PFSK-1 (cell line): ENCODE measurements around the gene EFNA2.

ENCODE experiments used
- FOXP2 ChIP-seq: optimal IDR thresholded peaks from 2 replicates; pipeline ENCODE3; 2011; ENCODE audit warnings: borderline replicate concordance, control low read depth, inconsistent platforms; ENCODE audit not compliant: insufficient read depth; ENCODE audit errors: extremely low read length, extremely low read depth
- POLR2AphosphoS5 ChIP-seq: IDR thresholded peaks from 2 replicates; pipeline ENCODE4 v1.6.1; 2012; ENCODE audit warnings: low read depth, mild to moderate bottlenecking, control low read depth, low read length, moderate library complexity
- REST ChIP-seq, 2 experiments: IDR thresholded peaks; 2 replicates each; pipeline versions ENCODE4 v1.6.1 to v1.8.0; 2011 to 2012; ENCODE audit warnings: low read depth in 2 of 2, low read length in 2 of 2, control low read depth in 1 of 2, inconsistent platforms in 1 of 2, mild to moderate bottlenecking in 1 of 2, moderate library complexity in 1 of 2; ENCODE audit not compliant: insufficient read depth in 1 of 2
- SIN3A ChIP-seq: IDR thresholded peaks from 2 replicates; pipeline ENCODE4 v1.6.1; 2012; ENCODE audit warnings: mild to moderate bottlenecking, low read length, moderate library complexity, borderline replicate concordance; ENCODE audit not compliant: insufficient read depth
- TAF1 ChIP-seq: IDR thresholded peaks from 2 replicates; pipeline ENCODE4 v1.6.1; 2012; ENCODE audit warnings: low read length, control low read depth, borderline replicate concordance; ENCODE audit not compliant: insufficient read depth

GRCh38 chr19:1269065-1269477 is 16.6 kb upstream of the EFNA2 start, which contains the start of gene CIRBP:
- TF ChIP-seq TAF1 (peak; percentile 93; the same call in 1 of the 2 replicates), FOXP2 (no peak), POLR2AphosphoS5 (peak; percentile 98), SIN3A (peak; percentile 17; the same call in 1 of the 2 replicates), REST (IDR thresholded peaks at IDR 0.05; ENCODE audit: insufficient read depth in 1 of 2, low read depth in 2 of 2, low read length in 2 of 2) (peak in 1 of 2 experiments; percentile 30; a peak in 1 of 4 replicates)
